GM10266 (cell line): ENCODE data around the gene ATG4A.
A peak's percentile ranks its signal among the peaks of the same experiment; 100 is the strongest.

Source experiments
- DNase-seq: peaks from one replicate; pipeline ENCODE4 v3.0.0; 2012; ENCODE audit errors: extremely low spot score
- TF ChIP-seq, protein P1 (sequence below): IDR thresholded peaks from 2 replicates; pipeline ENCODE4 v1.5.1; 2012; ENCODE audit warnings: mild to moderate bottlenecking, low read depth; ENCODE audit not compliant: control insufficient read depth, insufficient read depth; ENCODE audit errors: missing control alignments

ATG4A gene

DNA sequence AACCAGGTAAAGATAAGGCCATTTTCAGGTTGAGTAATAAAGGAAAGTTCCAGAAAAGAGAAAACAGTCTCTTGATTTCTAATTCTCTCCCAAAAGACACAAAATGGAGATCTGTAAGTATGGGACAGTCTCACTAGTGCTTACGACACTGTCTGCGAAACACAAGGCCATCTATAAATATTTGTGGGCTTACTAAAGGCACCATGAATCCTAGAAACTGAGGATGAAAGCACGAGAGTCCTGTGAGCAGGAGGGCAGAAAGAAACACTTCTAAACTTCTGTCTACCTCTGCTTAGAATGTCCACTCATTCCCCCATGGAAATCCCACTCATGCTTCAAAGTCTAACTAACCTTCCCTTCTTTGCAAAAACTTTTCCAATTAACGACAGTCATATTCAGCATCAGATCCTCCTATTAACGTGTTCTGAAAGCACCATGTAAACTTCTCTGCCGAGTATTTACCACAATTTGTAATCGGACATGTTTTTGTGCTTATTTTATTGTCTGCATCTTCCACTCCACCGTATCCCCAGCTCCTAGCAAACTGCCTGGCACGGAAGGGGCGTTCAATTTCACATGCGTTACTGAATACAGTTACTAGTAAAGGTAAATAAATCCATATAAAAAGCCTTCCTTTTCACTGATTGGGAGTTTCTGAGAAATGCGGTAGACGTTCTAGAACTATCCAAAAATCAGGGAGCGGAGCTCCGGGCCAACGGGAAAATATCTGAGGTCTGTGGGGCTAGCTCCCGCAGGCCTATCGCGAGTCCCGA, 901 bp upstream of the ATG4A start:
- no peak for DNase-seq
- TF ChIP-seq, protein P1, sequence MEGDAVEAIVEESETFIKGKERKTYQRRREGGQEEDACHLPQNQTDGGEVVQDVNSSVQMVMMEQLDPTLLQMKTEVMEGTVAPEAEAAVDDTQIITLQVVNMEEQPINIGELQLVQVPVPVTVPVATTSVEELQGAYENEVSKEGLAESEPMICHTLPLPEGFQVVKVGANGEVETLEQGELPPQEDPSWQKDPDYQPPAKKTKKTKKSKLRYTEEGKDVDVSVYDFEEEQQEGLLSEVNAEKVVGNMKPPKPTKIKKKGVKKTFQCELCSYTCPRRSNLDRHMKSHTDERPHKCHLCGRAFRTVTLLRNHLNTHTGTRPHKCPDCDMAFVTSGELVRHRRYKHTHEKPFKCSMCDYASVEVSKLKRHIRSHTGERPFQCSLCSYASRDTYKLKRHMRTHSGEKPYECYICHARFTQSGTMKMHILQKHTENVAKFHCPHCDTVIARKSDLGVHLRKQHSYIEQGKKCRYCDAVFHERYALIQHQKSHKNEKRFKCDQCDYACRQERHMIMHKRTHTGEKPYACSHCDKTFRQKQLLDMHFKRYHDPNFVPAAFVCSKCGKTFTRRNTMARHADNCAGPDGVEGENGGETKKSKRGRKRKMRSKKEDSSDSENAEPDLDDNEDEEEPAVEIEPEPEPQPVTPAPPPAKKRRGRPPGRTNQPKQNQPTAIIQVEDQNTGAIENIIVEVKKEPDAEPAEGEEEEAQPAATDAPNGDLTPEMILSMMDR: no peak

DNA sequence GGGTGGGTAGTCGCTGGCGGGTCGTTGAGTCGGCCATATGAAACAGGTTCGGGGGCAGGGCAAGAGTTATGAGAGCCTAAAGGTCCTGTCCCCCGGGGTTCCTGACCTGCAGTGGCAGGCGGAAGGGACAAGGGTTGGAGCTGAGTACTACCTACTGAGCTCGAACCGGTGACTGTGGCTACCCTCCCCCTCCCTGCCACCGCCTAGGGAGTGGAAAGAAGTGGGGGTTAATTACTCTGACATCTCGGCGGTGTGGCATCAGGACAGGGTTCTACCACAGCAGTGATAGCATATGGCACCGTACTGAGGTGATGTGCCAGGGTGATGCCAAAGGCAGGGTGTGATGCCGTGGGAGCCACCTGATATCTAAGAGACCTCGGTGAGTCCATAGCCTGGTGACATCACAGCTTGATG, 307 bp downstream of the ATG4A start:
- peak; percentile 4 for DNase-seq

DNA sequence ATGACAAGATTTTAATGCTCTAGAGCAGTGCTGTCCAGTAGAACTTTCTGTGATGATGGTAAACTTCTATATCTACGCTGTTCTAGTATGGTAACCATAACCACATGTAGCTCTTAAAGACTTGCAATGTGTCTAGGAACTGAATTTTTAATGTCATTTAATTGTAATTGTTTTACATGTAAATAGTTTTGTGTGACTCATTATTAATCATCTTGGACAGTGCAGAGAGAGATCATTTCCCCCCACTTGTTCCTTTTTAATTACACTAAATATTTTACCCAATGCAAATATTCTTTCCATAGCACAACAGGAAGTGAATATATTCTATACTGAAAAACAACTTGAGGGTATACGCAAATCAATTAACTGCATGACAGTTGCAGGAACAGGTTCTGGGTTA, 5.8 kb downstream of the ATG4A start:
- TF ChIP-seq, protein P1: no peak
- DNase-seq: no peak

More for the DNA sequence above, 307 bp downstream of the ATG4A start:
- TF ChIP-seq, protein P1: no peak

DNA sequence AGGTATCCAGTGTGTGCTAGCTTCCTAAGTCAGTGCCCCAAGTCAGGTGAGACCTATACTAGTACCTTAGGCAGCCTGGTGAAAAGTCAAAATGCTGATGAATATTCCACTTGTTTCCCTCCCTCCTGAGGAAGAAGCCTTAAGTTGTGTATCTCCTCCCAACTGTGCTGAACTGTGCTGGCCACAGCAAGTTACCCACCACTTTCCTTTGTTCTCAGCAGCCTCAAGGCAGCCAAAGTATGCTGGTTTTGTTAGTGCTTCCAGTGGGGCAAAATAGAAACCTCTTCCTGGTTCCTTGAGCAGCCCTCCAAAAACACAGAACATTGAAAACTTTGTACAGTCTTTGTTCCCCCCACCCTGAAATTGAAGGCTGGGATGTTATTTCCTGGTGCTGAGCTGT, 13.9 kb downstream of the ATG4A start:
- TF ChIP-seq, protein P1: no peak
- no peak for DNase-seq

DNA sequence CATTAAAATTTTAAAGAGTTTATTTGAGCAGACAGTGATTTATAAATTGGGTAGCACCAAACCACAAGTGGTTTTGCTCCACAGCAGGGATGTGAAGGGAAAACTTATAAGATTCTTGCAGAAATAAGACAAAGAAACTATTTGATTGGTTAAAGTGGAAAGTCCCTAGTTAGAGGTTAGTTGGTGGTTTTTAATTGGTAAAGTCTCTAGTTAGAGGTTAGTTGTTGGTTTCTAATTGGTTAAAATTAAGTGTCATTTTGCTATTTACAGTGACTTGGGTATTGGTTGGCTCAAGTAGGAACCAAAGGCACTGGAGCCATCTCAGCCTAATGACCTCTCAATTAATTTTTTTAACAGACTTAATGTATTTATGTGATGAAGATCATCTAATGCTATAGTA, 23.0 kb downstream of the ATG4A start:
- TF ChIP-seq, protein P1: no peak
- DNase-seq: no peak

DNA sequence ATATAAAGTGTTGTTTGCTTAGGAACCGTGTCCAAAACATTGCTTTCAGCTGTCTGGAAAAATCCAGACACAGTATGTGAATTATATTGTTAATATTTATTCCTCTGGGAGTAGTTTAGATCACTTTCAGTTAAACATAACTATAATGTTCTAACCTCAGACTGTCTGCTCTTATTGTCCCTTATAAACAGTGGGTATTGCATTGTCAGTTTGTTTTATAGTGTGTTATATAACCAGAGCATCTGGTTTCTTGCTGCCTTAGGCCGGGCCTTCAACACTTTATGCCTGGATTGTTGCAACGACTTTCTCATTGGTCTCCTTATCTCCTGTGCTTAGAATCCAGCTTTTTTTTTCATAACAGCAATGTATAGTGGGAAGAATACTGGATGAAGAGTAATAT, 26.4 kb downstream of the ATG4A start:
- TF ChIP-seq, protein P1: no peak
- DNase-seq: no peak

DNA sequence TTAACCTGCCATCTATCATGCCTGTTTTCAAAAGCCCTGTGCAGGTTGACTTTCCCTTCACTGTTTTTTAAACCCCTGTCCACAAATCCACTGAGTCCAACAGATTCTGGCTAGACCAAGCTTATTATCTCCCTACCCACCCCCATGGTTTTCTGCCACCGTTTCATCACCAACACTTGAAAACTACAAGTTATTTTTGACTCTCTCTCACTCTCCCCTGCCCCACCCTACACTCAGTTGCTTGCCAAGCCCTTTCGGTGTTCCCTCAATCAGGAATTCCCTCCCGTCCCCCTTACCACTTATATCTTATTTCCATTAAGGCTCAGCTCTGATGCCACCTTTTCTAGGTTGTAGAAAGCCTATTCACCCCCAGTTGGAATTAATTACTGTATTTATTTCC, 29.7 kb downstream of the ATG4A start:
- DNase-seq: no peak
- TF ChIP-seq, protein P1: no peak
